Endothelial cell of umbilical vein (primary cell): ENCODE data around the gene ZNF3. TPM values are rescaled to one million over a fixed set of nuclear protein-coding genes. Genes with fewer than 3 reads are reported as not detected.
A peak's percentile ranks its signal among the peaks of the same experiment; 100 is the strongest.

Experiments
- BruUV-seq: library from RNA; stranded (reverse); fragments of 400-500 nt; replicated peaks from 2 replicates; lab custom pipeline; 2021; lab: Mats Ljungman, UMichigan
- CTCF ChIA-PET: fragments of 300-600, 350-600 bp; sonication (Branson Sonifier 250); formaldehyde crosslinking; loops from one replicate; lab custom pipeline; 2021; ENCODE audit warnings: antibody characterized with exemption, inconsistent platforms; lab: Charles Lee
- POLR2A ChIA-PET: fragments of 300-600, 350-600 bp; sonication (Branson Sonifier 250); formaldehyde crosslinking; loops from one replicate; lab custom pipeline; 2021; ENCODE audit warnings: antibody characterized with exemption, inconsistent platforms; lab: Charles Lee
- DNase-seq: peaks from one replicate; pipeline ENCODE4 v3.0.0-alpha.2; 2011; ENCODE audit warnings: low read depth, low spot score
- FAIRE-seq: peaks from 2 replicates; lab custom pipeline; 2011; peaks lifted over from hg19 to GRCh38; lab: Jason Lieb, UNC
- H2AFZ ChIP-seq: 2 replicates; pipeline ENCODE4 v1.6.0; 2012; ENCODE audit warnings: low read depth, low read length, control low read depth, inconsistent platforms
- H3K27ac ChIP-seq: 2 replicates; pipeline ENCODE4 v1.5.1; 2011; ENCODE audit warnings: low read depth, mild to moderate bottlenecking, control low read depth, low read length, moderate library complexity; ENCODE audit not compliant: insufficient read depth
- H3K27me3 ChIP-seq, 2 experiments: 2 replicates each; pipeline versions ENCODE4 v1.6.0 to v1.6.1; 2011; ENCODE audit warnings: low read length in 2 of 2, mixed read lengths in 1 of 2; ENCODE audit not compliant: control insufficient read depth in 2 of 2, insufficient read depth in 2 of 2
- H3K36me3 ChIP-seq, 2 experiments: 2 replicates in 1 of 2; 3 replicates in 1 of 2; pipeline ENCODE4 v1.5.1; 2011; ENCODE audit warnings: low read length in 2 of 2, mild to moderate bottlenecking in 1 of 2, moderate library complexity in 1 of 2; ENCODE audit not compliant: control insufficient read depth in 2 of 2, insufficient read depth in 2 of 2; ENCODE audit errors: extremely low read depth in 1 of 2
- H3K4me1 ChIP-seq: 3 replicates; pipeline ENCODE4 v1.5.1; 2011; ENCODE audit warnings: mild to moderate bottlenecking, low read length; ENCODE audit not compliant: control insufficient read depth, insufficient read depth; ENCODE audit errors: extremely low read depth
- H3K4me2 ChIP-seq: 2 replicates; pipeline ENCODE4 v1.6.1; 2011; ENCODE audit warnings: low read length, control low read depth, mixed read lengths; ENCODE audit not compliant: insufficient read depth
- H3K4me3 ChIP-seq, 3 experiments: fragments of 200-600 bp in 1 of 3; sonication (generic), shearing (Covaris generic) in 1 of 3; replicated peaks in 1 of 3; 2 replicates each; pipeline ENCODE4 v1.5.1; 2011 to 2016; ENCODE audit warnings: control low read depth in 3 of 3, low read length in 3 of 3, mild to moderate bottlenecking in 2 of 3, inconsistent platforms in 1 of 3, low read depth in 1 of 3, moderate library complexity in 1 of 3; ENCODE audit not compliant: insufficient read depth in 1 of 3
- H3K79me2 ChIP-seq: 2 replicates; pipeline ENCODE4 v1.6.0; 2012; ENCODE audit warnings: low read length, inconsistent platforms; ENCODE audit not compliant: control insufficient read depth, insufficient read depth
- H3K9ac ChIP-seq: replicated peaks from 2 replicates; pipeline ENCODE3; 2011; ENCODE audit warnings: low read length, control low read depth; ENCODE audit not compliant: insufficient read depth; ENCODE audit errors: extremely low read depth
- H3K9me1 ChIP-seq: replicated peaks from 3 replicates; pipeline ENCODE4 v1.6.0; 2011; ENCODE audit warnings: mild to moderate bottlenecking, low read length; ENCODE audit not compliant: control insufficient read depth, insufficient read depth; ENCODE audit errors: extremely low read depth
- H3K9me3 ChIP-seq: replicated peaks from 2 replicates; pipeline ENCODE4 v1.5.1; 2012; ENCODE audit warnings: low read length, inconsistent platforms; ENCODE audit not compliant: control insufficient read depth, insufficient read depth
- H4K20me1 ChIP-seq: replicated peaks from 2 replicates; pipeline ENCODE3; 2011; ENCODE audit warnings: mild to moderate bottlenecking, low read length; ENCODE audit not compliant: control insufficient read depth, insufficient read depth; ENCODE audit errors: extremely low read depth
- CTCF ChIP-seq, 2 donors: IDR thresholded peaks; 1 replicate in 1 of 2; 2 replicates in 1 of 2; pipeline ENCODE4 v1.5.1; 2011; ENCODE audit warnings: low read length in 2 of 2, mild to moderate bottlenecking in 2 of 2, moderate library complexity in 2 of 2, control low read depth in 1 of 2, inconsistent platforms in 1 of 2, low read depth in 1 of 2; ENCODE audit not compliant: insufficient read depth in 1 of 2; ENCODE audit errors: extremely low read depth in 1 of 2
- EZH2 ChIP-seq: IDR thresholded peaks from 2 replicates; pipeline ENCODE4 v1.6.1; 2012; ENCODE audit warnings: borderline replicate concordance, low read depth, mild to moderate bottlenecking, moderate library complexity, low read length, inconsistent platforms; ENCODE audit not compliant: severe bottlenecking
- FOS ChIP-seq: IDR thresholded peaks from 2 replicates; pipeline ENCODE4 v1.6.1; 2011; ENCODE audit warnings: mild to moderate bottlenecking, low read length, moderate library complexity, borderline replicate concordance; ENCODE audit not compliant: insufficient read depth
- GATA2 ChIP-seq: IDR thresholded peaks from 2 replicates; pipeline ENCODE4 v1.7.0; 2011; ENCODE audit warnings: low read depth, mild to moderate bottlenecking, moderate library complexity, mixed read lengths, low read length; ENCODE audit not compliant: insufficient read length, insufficient read depth
- JUN ChIP-seq: IDR thresholded peaks from 2 replicates; pipeline ENCODE4 v1.6.1; 2011; ENCODE audit warnings: borderline replicate concordance, low read depth; ENCODE audit not compliant: insufficient read length, insufficient read depth
- MAX ChIP-seq: IDR thresholded peaks from 2 replicates; pipeline ENCODE4 v1.6.1; 2011; ENCODE audit not compliant: insufficient read depth, insufficient read length
- MYC ChIP-seq: IDR thresholded peaks from one replicate; pipeline ENCODE4 v1.6.1; 2011; ENCODE audit warnings: mild to moderate bottlenecking, low read depth, low read length
- POLR2A ChIP-seq: IDR thresholded peaks from 2 replicates; pipeline ENCODE4 v1.6.1; 2012; ENCODE audit warnings: low read depth, mild to moderate bottlenecking, control low read depth, low read length
- POLR2AphosphoS5 ChIP-seq: IDR thresholded peaks from 2 replicates; pipeline ENCODE4 v1.6.1; 2012; ENCODE audit warnings: low read depth, mild to moderate bottlenecking, control low read depth, low read length, moderate library complexity; ENCODE audit not compliant: insufficient read depth
- dilution Hi-C: fragments of 300-500 bp; cut with MboI; formaldehyde crosslinking; loops from one replicate; pipeline ENCODE4 v1.15.0; 2019; ENCODE audit warnings: low sequenced_read_pairs; ENCODE audit not compliant: extremely low pct_ligation_motif_present
- intact Hi-C: fragments of 100-400 bp; cut with micrococcal nuclease; formaldehyde crosslinking; loops from one replicate; pipeline ENCODE4 v1.10.0; 2022
- polyA plus RNA-seq, 4 experiments: library from polyadenylated mRNA; depleted of rRNA in 3 of 4; stranded (reverse) in 3 of 4; unstranded in 1 of 4; fragments of >200 nt; gene quantifications; 2 replicates each; pipeline versions ENCODE4 v1.2.1 to v1.2.3, GENCODE V29; 2011 to 2012; ENCODE audit warnings: missing spikeins in 1 of 4
- total RNA-seq: library from RNA; stranded (reverse); gene quantifications from 2 replicates; pipeline ENCODE4 v1.2.3, GENCODE V29; 2021

ZNF3 gene
- total and polyA plus RNA-seq, 2 donors (not counting 3 experiments of a cell fraction or from before 2014, with no cell fraction given): 21.8 to 30.9 TPM

- ChIA-PET CTCF (no interaction called here), POLR2A (no interaction called here)
- Histone ChIP-seq H3K4me2 (peak overlapping the region; percentile 67), H3K4me3 (peak overlapping the region; percentile 70 to 89 (median 77)), H3K79me2 (peaks cover 10% of the 10 kb centered on the region), H3K27ac (peak overlapping the region; percentile 83), H3K9me1 (no peaks in the 10 kb centered on the region), H3K9ac (peak overlapping the region; percentile 76), H4K20me1 (no peaks in the 10 kb centered on the region), H3K36me3 (peaks cover 0 to 4% of the 10 kb centered on the region in 2 experiments), H2AFZ (peak overlapping the region; percentile 76), H3K9me3 (no peaks in the 10 kb centered on the region), H3K27me3 (no peaks in the 10 kb centered on the region), H3K4me1 (peaks cover 11% of the 10 kb centered on the region)
- no peak for DNase-seq
- dilution Hi-C loops (no loop called here), intact Hi-C loops (loop anchor here (1.0 kb wide), 2 partner anchors 17 to 30 kb away; partner anchors contain the start of genes AP4M1, LAMTOR4 and MCM7)
- TF ChIP-seq POLR2A: no peak
- TF ChIP-seq GATA2: no peak
- TF ChIP-seq JUN: no peak
- TF ChIP-seq CTCF (IDR thresholded peaks at IDR 0.05; ENCODE audit: extremely low read depth in 1 of 2, insufficient read depth in 1 of 2, low read depth in 1 of 2, low read length in 2 of 2): no peak
- TF ChIP-seq POLR2AphosphoS5: no peak
- no peak for TF ChIP-seq MYC
- TF ChIP-seq FOS: no peak
- no peak for TF ChIP-seq MAX
- no peak for TF ChIP-seq EZH2
- no peak for FAIRE-seq
- BruUV-seq: TSS peak; percentile 54
Observed at GRCh38 chr7:100118388-100119071, 37.0 kb upstream of the ZNF3 start.
